DND-41 (cell line): Measurements from ENCODE around the gene PLD1.
"Not testable (repeated sequence)": the region's sequence is repeated elsewhere in the genome, so short reads cannot be mapped to it uniquely, and the experiment has no call there.

Source experiments
- ATAC-seq: fragments of 200-7000 bp; cut with Tn5 transposase; 3 replicates; pipeline ENCODE4 v1.9.1; 2021; ENCODE audit warnings: low read depth; ENCODE audit not compliant: insufficient read depth
- DNase-seq: peaks from one replicate; pipeline ENCODE4 v3.0.0-alpha.2; 2020
- H2AFZ ChIP-seq: 2 replicates; pipeline ENCODE4 v1.6.0; 2012; ENCODE audit warnings: low read depth, low read length
- H3K27ac ChIP-seq: 2 replicates; pipeline ENCODE4 v1.5.1; 2012; ENCODE audit warnings: low read length, inconsistent platforms
- H3K27me3 ChIP-seq: fragments of 200-600 bp; sonication (generic); 2 replicates; pipeline ENCODE4 v1.6.0; 2012; ENCODE audit warnings: low read length, mild to moderate bottlenecking, inconsistent platforms; ENCODE audit not compliant: insufficient read depth, poor library complexity
- H3K36me3 ChIP-seq: 2 replicates; pipeline ENCODE4 v1.5.1; 2012; ENCODE audit warnings: low read length, inconsistent platforms; ENCODE audit not compliant: insufficient read depth
- H3K4me1 ChIP-seq: 2 replicates; pipeline ENCODE4 v1.5.1; 2012; ENCODE audit warnings: mild to moderate bottlenecking, low read length; ENCODE audit not compliant: insufficient read depth
- H3K4me2 ChIP-seq: 2 replicates; pipeline ENCODE4 v1.6.0; 2012; ENCODE audit warnings: mild to moderate bottlenecking, moderate library complexity, low read length, inconsistent platforms; ENCODE audit not compliant: insufficient read depth
- H3K4me3 ChIP-seq, 2 experiments: fragments of 200-600 bp in 1 of 2; shearing (Covaris generic) in 1 of 2; 2 replicates each; pipeline ENCODE4 v1.5.1; 2012 to 2016; ENCODE audit warnings: inconsistent platforms in 2 of 2, low read length in 2 of 2, mild to moderate bottlenecking in 2 of 2, low read depth in 1 of 2, moderate library complexity in 1 of 2
- H3K79me2 ChIP-seq: 2 replicates; pipeline ENCODE4 v1.6.0; 2012; ENCODE audit warnings: low read length, inconsistent platforms; ENCODE audit not compliant: insufficient read depth
- H3K9ac ChIP-seq: 2 replicates; pipeline ENCODE4 v1.6.0; 2012; ENCODE audit warnings: low read depth, mild to moderate bottlenecking, inconsistent platforms, low read length, moderate library complexity
- H3K9me3 ChIP-seq: 2 replicates; pipeline ENCODE4 v1.5.1; 2012; ENCODE audit warnings: low read length, moderate library complexity, mild to moderate bottlenecking, inconsistent platforms; ENCODE audit not compliant: insufficient read depth, severe bottlenecking
- H4K20me1 ChIP-seq: 2 replicates; pipeline ENCODE4 v1.6.0; 2012; ENCODE audit warnings: low read length; ENCODE audit not compliant: insufficient read depth
- EZH2 ChIP-seq: IDR thresholded peaks from 3 replicates; pipeline ENCODE4 v1.6.1; 2012; ENCODE audit warnings: borderline replicate concordance, low read depth, mild to moderate bottlenecking, moderate library complexity, low read length, inconsistent platforms; ENCODE audit not compliant: severe bottlenecking
- TF ChIP-seq, protein P1 (sequence below): IDR thresholded peaks from 2 replicates; pipeline ENCODE4 v1.5.1; 2012; ENCODE audit warnings: borderline replicate concordance, low read length, moderate library complexity, mild to moderate bottlenecking; ENCODE audit not compliant: poor library complexity, severe bottlenecking; ENCODE audit errors: extremely low read depth

Gene PLD1, protein sequence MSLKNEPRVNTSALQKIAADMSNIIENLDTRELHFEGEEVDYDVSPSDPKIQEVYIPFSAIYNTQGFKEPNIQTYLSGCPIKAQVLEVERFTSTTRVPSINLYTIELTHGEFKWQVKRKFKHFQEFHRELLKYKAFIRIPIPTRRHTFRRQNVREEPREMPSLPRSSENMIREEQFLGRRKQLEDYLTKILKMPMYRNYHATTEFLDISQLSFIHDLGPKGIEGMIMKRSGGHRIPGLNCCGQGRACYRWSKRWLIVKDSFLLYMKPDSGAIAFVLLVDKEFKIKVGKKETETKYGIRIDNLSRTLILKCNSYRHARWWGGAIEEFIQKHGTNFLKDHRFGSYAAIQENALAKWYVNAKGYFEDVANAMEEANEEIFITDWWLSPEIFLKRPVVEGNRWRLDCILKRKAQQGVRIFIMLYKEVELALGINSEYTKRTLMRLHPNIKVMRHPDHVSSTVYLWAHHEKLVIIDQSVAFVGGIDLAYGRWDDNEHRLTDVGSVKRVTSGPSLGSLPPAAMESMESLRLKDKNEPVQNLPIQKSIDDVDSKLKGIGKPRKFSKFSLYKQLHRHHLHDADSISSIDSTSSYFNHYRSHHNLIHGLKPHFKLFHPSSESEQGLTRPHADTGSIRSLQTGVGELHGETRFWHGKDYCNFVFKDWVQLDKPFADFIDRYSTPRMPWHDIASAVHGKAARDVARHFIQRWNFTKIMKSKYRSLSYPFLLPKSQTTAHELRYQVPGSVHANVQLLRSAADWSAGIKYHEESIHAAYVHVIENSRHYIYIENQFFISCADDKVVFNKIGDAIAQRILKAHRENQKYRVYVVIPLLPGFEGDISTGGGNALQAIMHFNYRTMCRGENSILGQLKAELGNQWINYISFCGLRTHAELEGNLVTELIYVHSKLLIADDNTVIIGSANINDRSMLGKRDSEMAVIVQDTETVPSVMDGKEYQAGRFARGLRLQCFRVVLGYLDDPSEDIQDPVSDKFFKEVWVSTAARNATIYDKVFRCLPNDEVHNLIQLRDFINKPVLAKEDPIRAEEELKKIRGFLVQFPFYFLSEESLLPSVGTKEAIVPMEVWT

DNA sequence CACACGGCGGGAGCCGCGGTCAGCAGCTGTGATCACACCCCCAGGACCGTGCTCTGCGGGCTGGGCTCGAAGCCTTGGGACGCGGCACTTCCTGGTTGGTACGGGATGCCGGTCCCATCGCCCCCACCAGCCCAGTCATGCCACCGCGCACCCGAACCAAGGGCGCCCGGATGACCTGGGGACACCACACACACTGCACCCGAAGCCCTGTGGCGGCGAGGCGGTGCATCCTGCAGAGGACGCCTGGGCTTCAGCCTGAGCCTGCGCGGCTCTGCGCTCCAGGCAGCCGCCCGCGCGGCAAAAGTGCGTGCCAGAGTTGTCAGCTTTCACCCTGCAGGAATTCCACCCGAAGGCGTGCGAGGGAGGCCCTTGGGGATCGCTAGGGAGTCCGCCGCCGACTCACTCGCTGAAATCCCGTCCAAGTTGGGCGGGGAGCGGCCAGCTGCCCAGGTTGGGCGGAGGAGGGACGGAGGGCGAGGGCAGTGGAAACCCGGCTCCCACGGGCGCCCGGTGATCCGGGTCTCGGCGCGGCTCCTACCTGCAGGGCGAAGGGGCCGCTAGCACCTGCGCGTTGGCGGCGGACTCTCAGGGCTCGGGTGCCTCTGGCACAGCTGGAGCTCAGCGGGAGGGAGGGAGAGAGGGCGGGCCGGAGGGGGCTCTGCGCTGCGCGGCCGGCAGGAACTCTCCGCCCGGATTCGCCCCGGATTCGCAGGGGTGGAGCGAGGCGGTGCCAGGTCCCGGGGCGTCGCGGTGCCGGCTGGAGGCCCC is at the start of gene PLD1:
PLD1 (minus strand) TSS at position 623 of the 768 bp plus-strand sequence. CDS start 72,432 bp downstream, outside the sequence.
- no peaks in the 10 kb centered on the region for H4K20me1 ChIP-seq
- H3K27me3 ChIP-seq = no peaks in the 10 kb centered on the region
- no peak within 1 kb of the TSS for H2AFZ ChIP-seq
- no peaks in the 10 kb centered on the region for H3K36me3 ChIP-seq
- ATAC-seq (no peak), DNase-seq (no peak)
- H3K9me3 ChIP-seq = no peaks in the 10 kb centered on the region
- no peak within 1 kb of the TSS for H3K9ac ChIP-seq
- H3K27ac ChIP-seq = no peak within 1 kb of the TSS
- no peak for TF ChIP-seq EZH2
- no peaks in the 10 kb centered on the region for H3K4me1 ChIP-seq
- H3K4me3 ChIP-seq = no peak within 1 kb of the TSS
- H3K4me2 ChIP-seq = no peak within 1 kb of the TSS
- no peaks in the 10 kb centered on the region for H3K79me2 ChIP-seq

DNA sequence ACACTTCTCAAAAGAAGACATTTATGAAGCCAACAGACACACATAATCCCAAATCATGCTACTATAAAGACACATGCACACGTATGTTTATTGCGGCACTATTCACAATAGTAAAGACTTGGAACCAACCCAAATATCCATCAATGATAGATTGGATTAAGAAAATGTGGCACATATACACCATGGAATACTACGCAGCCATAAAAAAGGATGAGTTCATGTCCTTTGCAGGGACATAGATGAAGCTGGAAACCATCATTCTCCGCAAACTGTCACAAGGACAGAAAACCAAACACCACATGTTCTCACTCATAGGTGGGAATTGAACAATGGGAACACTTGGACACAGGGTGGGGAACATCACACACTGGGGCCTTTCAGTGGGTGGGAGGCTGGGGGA is 48.5 kb upstream of the PLD1 start:
- not testable (repeated sequence) for H3K4me3 ChIP-seq, DNase-seq, H3K27ac ChIP-seq, H3K4me1 ChIP-seq, ATAC-seq, H3K36me3 ChIP-seq, H3K9ac ChIP-seq, H2AFZ ChIP-seq, H3K27me3 ChIP-seq, H4K20me1 ChIP-seq, H3K4me2 ChIP-seq, H3K79me2 ChIP-seq
- peaks cover 13% of the 10 kb centered on the region for H3K9me3 ChIP-seq

DNA sequence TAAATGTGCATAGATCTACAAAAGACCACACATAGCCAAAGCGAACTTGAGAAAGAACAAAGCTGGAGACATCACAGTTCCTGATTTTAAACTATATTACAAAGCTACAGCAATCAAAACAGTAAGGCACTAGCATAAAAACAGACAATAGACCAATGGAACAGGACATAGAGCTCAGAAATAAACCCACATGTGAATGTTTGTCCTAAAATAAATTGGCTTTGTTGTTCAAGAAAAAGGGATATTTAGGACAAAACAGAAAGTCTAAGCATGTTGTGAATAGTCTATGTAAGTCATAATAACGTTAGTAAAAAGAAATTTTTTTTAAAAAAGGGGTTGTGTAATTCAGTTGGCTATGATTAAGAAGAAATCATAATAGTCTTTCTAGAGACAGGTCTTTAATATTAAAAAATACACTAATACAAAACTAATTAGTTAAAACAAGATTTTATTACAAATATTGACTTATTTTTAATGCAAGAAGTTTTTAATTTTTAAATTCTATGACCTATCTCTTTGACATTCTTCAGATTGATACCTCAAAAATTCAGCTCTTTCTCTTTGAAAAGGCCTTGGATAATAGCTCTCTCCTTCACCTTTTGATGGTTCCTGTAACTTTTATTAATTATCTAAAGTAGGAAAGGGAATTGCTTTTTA is 44.5 kb upstream of the PLD1 start:
- ATAC-seq (no peak), DNase-seq (no peak)
- Histone ChIP-seq H3K27ac (no peak overlapping the region), H3K27me3 (no peaks in the 10 kb centered on the region), H3K9ac (no peak overlapping the region), H3K4me2 (no peak overlapping the region), H3K9me3 (peaks cover 17% of the 10 kb centered on the region), H3K36me3 (no peaks in the 10 kb centered on the region), H2AFZ (no peak overlapping the region), H3K79me2 (no peaks in the 10 kb centered on the region), H4K20me1 (no peaks in the 10 kb centered on the region), H3K4me3 (no peak overlapping the region), H3K4me1 (no peaks in the 10 kb centered on the region)
- TF ChIP-seq, protein P1, sequence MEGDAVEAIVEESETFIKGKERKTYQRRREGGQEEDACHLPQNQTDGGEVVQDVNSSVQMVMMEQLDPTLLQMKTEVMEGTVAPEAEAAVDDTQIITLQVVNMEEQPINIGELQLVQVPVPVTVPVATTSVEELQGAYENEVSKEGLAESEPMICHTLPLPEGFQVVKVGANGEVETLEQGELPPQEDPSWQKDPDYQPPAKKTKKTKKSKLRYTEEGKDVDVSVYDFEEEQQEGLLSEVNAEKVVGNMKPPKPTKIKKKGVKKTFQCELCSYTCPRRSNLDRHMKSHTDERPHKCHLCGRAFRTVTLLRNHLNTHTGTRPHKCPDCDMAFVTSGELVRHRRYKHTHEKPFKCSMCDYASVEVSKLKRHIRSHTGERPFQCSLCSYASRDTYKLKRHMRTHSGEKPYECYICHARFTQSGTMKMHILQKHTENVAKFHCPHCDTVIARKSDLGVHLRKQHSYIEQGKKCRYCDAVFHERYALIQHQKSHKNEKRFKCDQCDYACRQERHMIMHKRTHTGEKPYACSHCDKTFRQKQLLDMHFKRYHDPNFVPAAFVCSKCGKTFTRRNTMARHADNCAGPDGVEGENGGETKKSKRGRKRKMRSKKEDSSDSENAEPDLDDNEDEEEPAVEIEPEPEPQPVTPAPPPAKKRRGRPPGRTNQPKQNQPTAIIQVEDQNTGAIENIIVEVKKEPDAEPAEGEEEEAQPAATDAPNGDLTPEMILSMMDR = no peak
- no peak for TF ChIP-seq EZH2

DNA sequence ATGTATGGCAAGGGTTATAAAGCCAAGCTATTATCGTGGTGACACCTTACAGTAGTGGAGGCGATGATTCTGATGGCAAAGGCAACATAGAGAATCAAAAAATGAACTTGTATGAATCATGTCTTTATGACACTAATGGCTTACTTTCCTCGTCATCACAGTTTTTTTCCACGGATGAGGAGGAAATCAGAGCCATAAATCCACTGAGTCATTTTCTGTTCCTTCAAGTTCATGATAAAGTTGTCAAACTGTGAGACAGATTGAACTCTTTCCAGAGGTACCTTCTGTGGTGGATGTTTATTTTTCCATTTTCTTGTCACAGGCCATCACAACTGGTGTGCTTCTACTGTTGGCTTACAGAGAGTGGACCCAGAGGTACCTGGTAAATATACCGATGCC is 41.4 kb upstream of the PLD1 start:
- ATAC-seq = no peak
- no peak for TF ChIP-seq EZH2
- TF ChIP-seq, protein P1 = no peak
- Histone ChIP-seq H2AFZ (no peak overlapping the region), H3K4me1 (no peaks in the 10 kb centered on the region), H3K36me3 (no peaks in the 10 kb centered on the region), H3K4me3 (no peak overlapping the region), H3K9me3 (peaks cover 17% of the 10 kb centered on the region), H3K79me2 (no peaks in the 10 kb centered on the region), H3K27me3 (peaks cover 4% of the 10 kb centered on the region), H4K20me1 (no peaks in the 10 kb centered on the region), H3K9ac (no peak overlapping the region), H3K27ac (no peak overlapping the region), H3K4me2 (no peak overlapping the region)
- DNase-seq = no peak
